H54 (cell line): ENCODE results near the gene B3GALT2.

ENCODE experiments used
- DNase-seq: peaks from one replicate; pipeline ENCODE4 v3.0.0; 2011; ENCODE audit warnings: low spot score, mixed read lengths; ENCODE audit not compliant: insufficient read length
- FAIRE-seq: peaks from 3 replicates; lab custom pipeline; 2011; peaks lifted over from hg19 to GRCh38; lab: Jason Lieb, UNC
- POLR2A ChIP-seq: IDR thresholded peaks from 2 replicates; pipeline ENCODE4 v1.6.1; 2011; ENCODE audit warnings: low read depth, mild to moderate bottlenecking, low read length

Gene B3GALT2

GRCh38 chr1:193156117-193156821 lies 30.1 kb downstream of the B3GALT2 start:
- TF ChIP-seq POLR2A: no peak
- DNase-seq (no peak), FAIRE-seq (no peak)

- FAIRE-seq (no peak), DNase-seq (no peak)
- TF ChIP-seq POLR2A: no peak
Measured at GRCh38 chr1:193144999-193145398, 41.4 kb downstream of the B3GALT2 start.

- TF ChIP-seq POLR2A: no peak
- no peak for DNase-seq
- no peak for FAIRE-seq
Measured at GRCh38 chr1:193144361-193144938, 42.0 kb downstream of the B3GALT2 start.

GRCh38 chr1:193143285-193143684 lies 43.1 kb downstream of the B3GALT2 start:
- TF ChIP-seq POLR2A: no peak
- DNase-seq: no peak
- peak; percentile 20 for FAIRE-seq

- FAIRE-seq: no peak
- no peak for TF ChIP-seq POLR2A
- DNase-seq: no peak
Measured at GRCh38 chr1:193142409-193142808, 44.0 kb downstream of the B3GALT2 start.

GRCh38 chr1:193141804-193142203 lies 44.6 kb downstream of the B3GALT2 start:
- no peak for FAIRE-seq

GRCh38 chr1:193140254-193140653 lies 46.2 kb downstream of the B3GALT2 start:
- TF ChIP-seq POLR2A: no peak
- no peak for DNase-seq
- FAIRE-seq: no peak

More at GRCh38 chr1:193141804-193142203, 44.6 kb downstream of the B3GALT2 start:
- no peak for TF ChIP-seq POLR2A
- no peak for DNase-seq

GRCh38 chr1:193131266-193131860 lies 55.0 kb downstream of the B3GALT2 start:
- DNase-seq: no peak
- TF ChIP-seq POLR2A: no peak
- FAIRE-seq: no peak
